PC-3 (cell line): ENCODE results near the gene ASIC3. TPM values are rescaled to one million over a fixed set of nuclear protein-coding genes. Genes with fewer than 3 reads are reported as not detected.

Experiments used
- ATAC-seq: fragments of 200-7000 bp; cut with Tn5 transposase; 2 replicates; pipeline ENCODE4 v1.9.1; 2020; ENCODE audit warnings: mild to moderate bottlenecking, moderate library complexity
- BruUV-seq: library from RNA; stranded (reverse); fragments of 400-500 nt; replicated peaks from 2 replicates; lab custom pipeline; 2021; lab: Mats Ljungman, UMichigan
- CTCF ChIA-PET: fragments of 300-600 bp; sonication (Branson Sonifier 250); formaldehyde crosslinking; loops from one replicate; lab custom pipeline; 2022; ENCODE audit warnings: antibody characterized with exemption; lab: Charles Lee
- POLR2A ChIA-PET: fragments of 300-600 bp; sonication (Branson Sonifier 250); formaldehyde crosslinking; loops from one replicate; lab custom pipeline; 2022; ENCODE audit warnings: antibody characterized with exemption; ENCODE audit not compliant: unreplicated experiment; lab: Charles Lee
- DNase-seq: peaks from one replicate; pipeline ENCODE4 v3.0.0-alpha.2; 2015
- H2AFZ ChIP-seq: fragments of 300-600 bp; sonication (generic); 2 replicates; pipeline ENCODE4 v1.6.0; 2016; ENCODE audit warnings: antibody characterized with exemption, low read length
- H3F3A ChIP-seq: fragments of 300-600 bp; sonication (generic); one replicate; pipeline ENCODE4 v1.6.0; 2017; ENCODE audit warnings: antibody characterized with exemption, low read length, control low read depth, mild to moderate bottlenecking; ENCODE audit not compliant: unreplicated experiment
- H3K27ac ChIP-seq: fragments of 300-600 bp; sonication (generic); 2 replicates; pipeline ENCODE4 v1.5.1; 2016; ENCODE audit warnings: mild to moderate bottlenecking, low read length
- H3K27me3 ChIP-seq: fragments of 300-600 bp; sonication (generic); 2 replicates; pipeline ENCODE4 v1.6.1; 2016; ENCODE audit warnings: low read length, mixed read lengths
- H3K36me3 ChIP-seq: fragments of 300-600 bp; sonication (generic); 2 replicates; pipeline ENCODE4 v1.6.1; 2016; ENCODE audit warnings: low read depth, mixed run types, low read length, mixed read lengths
- H3K4me1 ChIP-seq: fragments of 300-600 bp; sonication (generic); 2 replicates; pipeline ENCODE4 v1.5.1; 2016; ENCODE audit warnings: low read length; ENCODE audit not compliant: insufficient read depth
- H3K4me2 ChIP-seq: fragments of 300-600 bp; sonication (generic); 2 replicates; pipeline ENCODE4 v1.6.0; 2016; ENCODE audit warnings: low read length
- H3K4me3 ChIP-seq: fragments of 300-600 bp; sonication (generic); 2 replicates; pipeline ENCODE4 v1.5.1; 2016; ENCODE audit warnings: mild to moderate bottlenecking, low read length, mixed read lengths
- H3K79me2 ChIP-seq: fragments of 300-600 bp; sonication (generic); 2 replicates; pipeline ENCODE4 v1.6.1; 2017; ENCODE audit warnings: low read length, mixed read lengths
- H3K9ac ChIP-seq: fragments of 300-600 bp; sonication (generic); 2 replicates; pipeline ENCODE4 v1.6.0; 2016; ENCODE audit warnings: mild to moderate bottlenecking, low read length
- H3K9me2 ChIP-seq: fragments of 300-600 bp; sonication (generic); replicated peaks from 2 replicates; pipeline ENCODE4 v1.6.1; 2016; ENCODE audit warnings: mixed run types, low read length, mixed read lengths
- H3K9me3 ChIP-seq: fragments of 300-600 bp; sonication (generic); 2 replicates; pipeline ENCODE4 v1.6.1; 2016; ENCODE audit warnings: low read length, mixed read lengths
- H4K20me1 ChIP-seq: fragments of 300-600 bp; sonication (generic); 2 replicates; pipeline ENCODE4 v1.6.1; 2016; ENCODE audit warnings: low read length, mixed read lengths
- EZH2 ChIP-seq: fragments of 300-600 bp; sonication (generic); IDR thresholded peaks from one replicate; pipeline ENCODE4 v1.6.1; 2017; ENCODE audit warnings: antibody characterized with exemption, mild to moderate bottlenecking, low read length; ENCODE audit not compliant: unreplicated experiment
- EZH2phosphoT487 ChIP-seq: fragments of 300-600 bp; sonication (generic); IDR thresholded peaks from 2 replicates; pipeline ENCODE4 v1.6.1; 2018; ENCODE audit warnings: mild to moderate bottlenecking, antibody characterized with exemption, low read length, borderline replicate concordance
- intact Hi-C: fragments of 100-400 bp; cut with micrococcal nuclease; formaldehyde crosslinking; loops from 2 replicates; pipeline ENCODE4 v1.9.0; 2023
- total RNA-seq: library from RNA; depleted of rRNA; stranded (reverse); fragments of >200 nt; gene quantifications from 2 replicates; pipeline ENCODE4 v1.2.3, GENCODE V29; 2014
- TF ChIP-seq, protein P1 (sequence below): fragments of 300-600 bp; sonication (generic); conservative IDR thresholded peaks from 2 replicates; pipeline ENCODE4 v1.5.1; 2017; ENCODE audit warnings: antibody characterized with exemption, low read depth, mild to moderate bottlenecking, low read length

ASIC3 gene
- total RNA-seq, 1 experiment from 2014 or later: 1.7 TPM

- DNase-seq (no peak), ATAC-seq (no peak)
- no peaks in the 10 kb centered on the region for H3K9me3 ChIP-seq
- intact Hi-C loops: no loop called here
- peak overlapping the region; percentile 99 for H3K4me2 ChIP-seq
- no peaks in the 10 kb centered on the region for H3K9me2 ChIP-seq
- peaks cover 17% of the 10 kb centered on the region for H3K36me3 ChIP-seq
- no peak overlapping the region for H2AFZ ChIP-seq
- peaks cover 47% of the 10 kb centered on the region for H3K4me1 ChIP-seq
- no peaks in the 10 kb centered on the region for H3F3A ChIP-seq
- H3K9ac ChIP-seq: peak overlapping the region; percentile 89
- peaks cover 39% of the 10 kb centered on the region for H3K79me2 ChIP-seq
- CTCF ChIA-PET: interaction anchor here (0.6 kb wide), 1 partner anchor 13 kb away, joined by 6 read pairs; no protein-coding TSS in a partner anchor
- no TSS peak for BruUV-seq
- H3K27ac ChIP-seq: peak overlapping the region; percentile 97
- peak overlapping the region; percentile 86 for H3K4me3 ChIP-seq
- POLR2A ChIA-PET: no interaction called here
- TF ChIP-seq, protein P1, sequence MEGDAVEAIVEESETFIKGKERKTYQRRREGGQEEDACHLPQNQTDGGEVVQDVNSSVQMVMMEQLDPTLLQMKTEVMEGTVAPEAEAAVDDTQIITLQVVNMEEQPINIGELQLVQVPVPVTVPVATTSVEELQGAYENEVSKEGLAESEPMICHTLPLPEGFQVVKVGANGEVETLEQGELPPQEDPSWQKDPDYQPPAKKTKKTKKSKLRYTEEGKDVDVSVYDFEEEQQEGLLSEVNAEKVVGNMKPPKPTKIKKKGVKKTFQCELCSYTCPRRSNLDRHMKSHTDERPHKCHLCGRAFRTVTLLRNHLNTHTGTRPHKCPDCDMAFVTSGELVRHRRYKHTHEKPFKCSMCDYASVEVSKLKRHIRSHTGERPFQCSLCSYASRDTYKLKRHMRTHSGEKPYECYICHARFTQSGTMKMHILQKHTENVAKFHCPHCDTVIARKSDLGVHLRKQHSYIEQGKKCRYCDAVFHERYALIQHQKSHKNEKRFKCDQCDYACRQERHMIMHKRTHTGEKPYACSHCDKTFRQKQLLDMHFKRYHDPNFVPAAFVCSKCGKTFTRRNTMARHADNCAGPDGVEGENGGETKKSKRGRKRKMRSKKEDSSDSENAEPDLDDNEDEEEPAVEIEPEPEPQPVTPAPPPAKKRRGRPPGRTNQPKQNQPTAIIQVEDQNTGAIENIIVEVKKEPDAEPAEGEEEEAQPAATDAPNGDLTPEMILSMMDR: no peak
- TF ChIP-seq EZH2phosphoT487 (no peak), EZH2 (no peak)
- H3K27me3 ChIP-seq: no peaks in the 10 kb centered on the region
- H4K20me1 ChIP-seq: no peaks in the 10 kb centered on the region
These were observed 13.1 kb downstream of the ASIC3 start for GRCh38 chr7:151061213-151062110.

GRCh38 chr7:151062111-151062398 is 13.7 kb downstream of the ASIC3 start:
- BruUV-seq: no TSS peak
- H3K4me2 ChIP-seq: peak overlapping the region; percentile 99
- H3K27me3 ChIP-seq: no peaks in the 10 kb centered on the region
- H3K4me3 ChIP-seq: peak overlapping the region; percentile 86
- peak overlapping the region; percentile 89; the same call in 1 of the 2 replicates for H3K9ac ChIP-seq
- peak overlapping the region; percentile 97 for H3K27ac ChIP-seq
- H3K4me1 ChIP-seq: peaks cover 42% of the 10 kb centered on the region
- ChIA-PET CTCF (interaction anchor here (1.1 to 1.3 kb wide), 2 partner anchors 49 to 51 kb away, joined by 5 to 10 read pairs; no protein-coding TSS in a partner anchor), POLR2A (interaction anchor here (1.2 kb wide), 1 partner anchor 18 kb away, joined by 15 read pairs; the partner anchor contains the start of gene FASTK)
- peaks cover 39% of the 10 kb centered on the region for H3K79me2 ChIP-seq
- no peaks in the 10 kb centered on the region for H4K20me1 ChIP-seq
- peaks cover 17% of the 10 kb centered on the region for H3K36me3 ChIP-seq
- TF ChIP-seq, protein P1: no peak
- TF ChIP-seq EZH2phosphoT487 (no peak), EZH2 (no peak)
- H3K9me3 ChIP-seq: no peaks in the 10 kb centered on the region
- intact Hi-C loops: no loop called here
- ATAC-seq (no peak), DNase-seq (no peak)
- no peak overlapping the region for H2AFZ ChIP-seq
- H3F3A ChIP-seq: no peaks in the 10 kb centered on the region
- H3K9me2 ChIP-seq: no peaks in the 10 kb centered on the region
